Activated gamma-delta T cell treated with Interleukin-2 at 50 U/mL for 16 hours (primary cell): ENCODE measurements around the gene ZSCAN2.
"Not testable (repeated sequence)": the region's sequence is repeated elsewhere in the genome, so short reads cannot be mapped to it uniquely, and the experiment has no call there.

Experiments
- DNase-seq: peaks from one replicate; pipeline ENCODE4 v3.0.0-alpha.2; 2020

ZSCAN2 gene

DNA sequence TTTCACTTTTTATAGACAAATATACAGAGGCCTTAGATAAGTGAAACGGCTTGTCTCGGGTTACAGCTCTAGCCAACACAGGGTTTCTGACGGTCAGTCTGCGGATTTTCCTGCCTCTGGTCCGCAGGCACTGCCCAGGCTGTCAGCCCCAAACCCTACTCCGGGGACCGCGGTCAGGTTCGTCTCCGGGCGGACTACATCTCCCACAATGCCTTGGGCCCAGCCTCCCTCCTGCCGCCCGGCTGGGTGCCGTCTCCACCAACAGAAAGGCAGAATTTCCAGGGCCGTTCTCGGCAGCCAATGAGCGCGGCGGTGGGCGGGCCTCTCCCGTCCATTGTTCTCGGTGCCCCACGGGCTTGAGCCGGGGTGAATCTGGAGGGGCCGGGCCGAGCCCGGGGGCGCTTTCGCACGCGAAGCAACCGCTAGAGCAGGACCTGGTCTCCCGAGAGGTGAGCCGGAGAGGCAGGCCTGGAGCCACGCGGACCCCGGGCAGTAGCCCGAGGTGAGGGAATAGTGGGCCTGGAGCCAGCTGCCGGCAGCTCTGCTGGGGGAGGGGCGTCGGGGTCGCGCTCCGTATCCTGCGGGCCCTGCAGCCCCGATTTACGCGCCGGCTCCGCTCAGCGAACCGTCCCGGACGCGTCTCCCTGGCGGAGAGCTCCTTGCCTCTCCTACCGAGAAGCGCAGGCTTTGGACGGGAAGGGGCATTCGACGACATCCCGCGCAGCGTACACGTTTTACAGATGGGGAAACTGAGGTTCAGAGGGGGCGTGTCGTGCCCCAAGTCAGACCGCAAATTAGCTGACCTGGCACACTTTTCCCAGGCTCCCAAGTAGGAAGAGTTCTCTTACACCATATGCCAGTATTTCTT is at the start of gene ZSCAN2:
Gene ZSCAN2, plus strand, starts transcription at position 323 of the 868 bp plus-strand sequence. CDS start 2,919 bp downstream, outside the sequence.
- DNase-seq = peak; percentile 92

GRCh38 chr15:84551624-84552023 is 49.2 kb upstream of the ZSCAN2 start:
- not testable (repeated sequence) for DNase-seq

GRCh38 chr15:84552896-84553295 is 47.9 kb upstream of the ZSCAN2 start:
- no peak for DNase-seq

DNA sequence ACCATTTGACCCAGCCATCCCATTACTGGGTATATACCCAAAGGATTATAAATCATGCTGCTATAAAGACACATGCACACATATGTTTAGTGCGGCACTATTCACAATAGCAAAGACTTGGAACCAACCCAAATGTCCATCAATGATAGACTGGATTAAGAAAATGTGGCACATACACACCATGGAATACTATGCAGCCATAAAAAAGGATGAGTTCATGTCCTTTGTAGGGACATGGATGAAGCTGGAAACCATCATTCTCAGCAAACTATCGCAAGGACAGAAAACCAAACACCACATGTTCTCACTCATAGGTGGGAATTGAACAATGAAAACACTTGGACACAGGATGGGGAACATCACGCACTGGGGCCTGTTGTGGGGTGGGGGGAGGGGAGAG is 44.1 kb upstream of the ZSCAN2 start:
- DNase-seq = not testable (repeated sequence)

DNA sequence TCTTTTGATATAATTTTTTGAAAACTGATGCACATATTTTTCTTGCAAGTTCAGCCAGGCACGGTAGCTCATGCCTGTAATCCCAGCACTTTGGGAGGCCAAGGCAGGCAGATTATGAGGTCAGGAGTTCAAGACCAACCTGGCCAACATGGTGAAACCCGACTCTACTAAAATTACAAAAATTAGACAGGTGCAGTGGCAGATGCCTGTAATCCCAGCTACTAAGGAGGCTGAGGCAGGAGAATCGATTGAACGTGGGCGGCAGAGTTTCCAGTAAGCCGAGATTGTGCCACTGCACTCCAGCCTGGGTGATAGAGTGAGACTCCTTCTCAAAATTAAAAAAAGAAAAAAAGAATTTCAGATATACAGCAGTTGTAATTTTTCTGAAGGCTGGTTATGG is 32.8 kb upstream of the ZSCAN2 start:
- DNase-seq = not testable (repeated sequence)

DNA sequence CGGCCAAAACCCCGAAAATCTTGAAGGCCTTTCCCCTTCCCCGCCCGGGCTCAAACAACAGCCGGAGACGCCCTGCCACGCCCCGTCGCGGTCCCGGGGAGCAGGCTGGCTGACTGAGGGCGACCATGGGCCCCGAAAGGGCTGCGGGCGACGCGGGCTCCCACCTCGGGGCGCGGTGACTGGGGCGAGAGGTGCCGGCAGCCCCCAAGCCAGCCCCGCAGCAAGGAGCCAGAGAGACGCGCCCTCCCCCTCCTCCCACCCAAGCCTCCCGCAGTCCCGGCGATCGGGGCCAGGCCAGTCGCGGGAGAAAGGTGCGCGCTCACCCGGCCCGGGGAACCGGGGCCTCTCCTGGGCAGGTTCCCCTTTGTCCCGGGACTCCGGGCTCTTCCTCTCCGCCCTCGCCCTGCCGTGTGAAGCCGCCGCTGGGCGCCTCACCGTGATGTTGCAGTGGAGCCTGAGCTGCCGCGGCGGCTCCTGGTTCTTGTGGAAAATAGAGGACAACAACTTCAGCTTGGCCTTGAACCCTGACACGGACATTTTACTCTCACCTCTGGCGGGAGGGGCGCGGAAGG is 30.6 kb upstream of the ZSCAN2 start:
- peak; percentile 50 for DNase-seq

- DNase-seq = no peak
Observed at GRCh38 chr15:84572231-84572630, 28.6 kb upstream of the ZSCAN2 start.

- DNase-seq = no peak
Observed at GRCh38 chr15:84575493-84575892, 25.3 kb upstream of the ZSCAN2 start.

GRCh38 chr15:84577891-84578290 is 22.9 kb upstream of the ZSCAN2 start:
- not testable (repeated sequence) for DNase-seq

DNA sequence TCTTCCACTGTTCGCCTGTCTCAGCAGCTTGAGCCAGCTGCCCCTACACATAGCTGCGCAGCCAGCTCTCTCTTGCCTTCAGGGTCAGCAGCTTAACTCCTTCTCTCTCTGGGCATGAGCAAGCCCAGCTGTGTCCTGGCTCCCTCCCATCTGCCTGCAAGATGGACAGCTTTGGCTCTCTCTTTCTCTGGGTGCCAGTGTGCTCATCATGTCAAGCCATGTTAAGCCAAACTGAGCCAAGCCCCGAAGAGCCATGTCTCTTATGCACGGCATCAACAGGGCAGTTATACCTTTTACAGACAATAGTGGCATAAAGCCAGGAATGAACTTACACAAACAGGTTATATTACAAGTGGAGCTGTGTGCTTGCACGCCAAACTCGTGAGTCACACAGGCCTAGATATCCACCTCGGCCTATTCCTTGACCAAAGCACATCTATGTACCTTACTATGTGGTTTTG is 21.5 kb upstream of the ZSCAN2 start:
- DNase-seq = not testable (repeated sequence)

- not testable (repeated sequence) for DNase-seq
Observed at GRCh38 chr15:84581676-84582428, 19.0 kb upstream of the ZSCAN2 start.

- no peak for DNase-seq
Observed at GRCh38 chr15:84582583-84583157, 18.1 kb upstream of the ZSCAN2 start.

DNA sequence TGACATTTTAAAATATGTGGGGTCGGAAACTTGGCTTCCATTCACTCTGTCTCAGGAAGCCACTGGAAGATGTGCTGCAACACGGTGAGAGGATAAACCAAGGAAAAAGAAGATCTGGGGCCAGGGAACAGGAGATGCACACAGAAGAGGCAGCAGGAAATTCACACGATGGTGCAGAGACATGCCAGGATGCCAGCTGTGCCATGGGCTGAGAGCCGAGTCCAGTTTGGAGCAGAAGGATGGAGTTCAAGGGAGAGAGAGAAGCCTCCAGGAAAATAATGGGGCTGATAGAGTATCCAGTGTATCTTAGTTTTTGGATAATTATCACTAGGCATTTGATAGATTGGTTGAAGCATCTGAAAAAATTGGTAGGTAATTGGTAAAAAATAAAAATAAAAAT is 16.9 kb upstream of the ZSCAN2 start:
- DNase-seq = not testable (repeated sequence)

GRCh38 chr15:84586696-84587095 is 14.1 kb upstream of the ZSCAN2 start:
- DNase-seq = no peak

GRCh38 chr15:84588053-84588874 is 12.5 kb upstream of the ZSCAN2 start:
- DNase-seq = peak; percentile 84

DNA sequence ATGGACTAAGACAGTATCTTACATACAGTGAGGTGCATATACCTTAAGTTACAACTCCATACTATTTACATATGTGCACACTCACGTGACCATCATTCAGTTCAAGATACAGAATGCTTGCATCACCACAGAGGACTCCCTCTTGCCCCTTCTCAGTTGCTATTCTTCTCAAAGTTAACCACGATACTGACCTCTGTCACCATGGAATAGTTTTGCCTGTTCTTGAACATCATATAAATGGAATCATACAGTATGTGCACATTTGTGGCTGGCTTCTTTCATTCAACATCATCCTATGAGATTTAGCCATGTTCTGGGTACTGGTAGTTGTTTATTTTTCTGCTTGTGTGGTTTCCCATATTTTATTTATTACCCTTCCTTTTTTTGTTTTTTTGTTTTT is 10.4 kb upstream of the ZSCAN2 start:
- DNase-seq = no peak

DNA sequence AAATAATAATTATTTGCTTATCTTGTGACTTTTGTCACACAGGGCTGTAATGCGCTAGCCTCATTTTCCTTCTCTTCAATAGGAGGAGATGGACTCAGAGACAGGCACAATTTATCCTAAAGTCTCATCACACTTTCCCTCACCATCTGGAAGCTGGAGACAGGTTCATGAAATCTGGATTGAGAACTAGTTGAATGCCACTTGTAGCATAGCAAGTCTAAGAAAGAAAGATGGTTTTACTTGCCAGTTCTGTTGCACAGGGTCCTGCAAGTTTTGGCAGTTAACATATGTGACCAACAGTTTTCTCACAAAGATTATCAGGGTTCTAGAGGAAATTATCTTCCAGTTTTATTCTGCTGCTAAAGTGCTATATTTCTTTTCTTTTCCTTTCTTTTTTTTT is 9.0 kb upstream of the ZSCAN2 start:
- no peak for DNase-seq

GRCh38 chr15:84594617-84595290 is 6.1 kb upstream of the ZSCAN2 start:
- DNase-seq = no peak

DNA sequence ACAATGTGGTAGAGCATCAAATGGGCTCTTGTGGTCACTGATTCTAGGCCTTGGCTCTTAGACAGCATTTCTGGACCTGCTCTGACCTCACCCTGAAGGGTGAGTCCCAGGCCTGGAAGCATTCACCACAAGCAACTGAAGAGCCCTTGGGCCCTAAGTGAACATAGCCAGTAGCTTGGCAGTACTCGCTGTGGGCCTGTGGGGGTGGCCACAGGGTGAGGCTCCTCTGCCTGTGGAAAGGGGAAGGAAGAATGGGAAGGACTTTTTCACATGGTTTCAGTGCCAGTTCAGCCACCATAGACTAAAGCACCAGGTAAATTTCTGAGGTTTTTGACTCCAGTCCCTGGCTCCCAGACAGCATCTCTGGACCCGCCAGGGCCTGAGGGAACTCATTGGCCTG is 5.1 kb upstream of the ZSCAN2 start:
- no peak for DNase-seq

DNA sequence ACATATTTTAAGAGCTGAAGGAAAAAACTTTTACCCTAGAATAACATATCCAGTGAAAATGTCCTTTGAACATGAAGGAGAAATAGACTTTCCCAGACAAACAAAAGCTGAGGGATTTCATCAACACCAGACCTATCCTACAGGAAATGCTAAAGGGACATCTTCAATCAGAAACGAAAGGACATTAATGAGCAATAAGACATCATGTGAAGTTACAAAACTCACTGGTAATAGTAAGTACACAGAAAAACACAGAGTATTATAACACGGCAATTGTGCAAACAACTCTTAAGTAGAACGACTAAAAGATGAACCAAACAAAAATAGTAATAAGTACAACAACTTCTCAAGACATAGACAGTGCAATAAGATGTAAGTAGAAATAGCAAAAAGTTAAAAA is 3.5 kb upstream of the ZSCAN2 start:
- DNase-seq = no peak

DNA sequence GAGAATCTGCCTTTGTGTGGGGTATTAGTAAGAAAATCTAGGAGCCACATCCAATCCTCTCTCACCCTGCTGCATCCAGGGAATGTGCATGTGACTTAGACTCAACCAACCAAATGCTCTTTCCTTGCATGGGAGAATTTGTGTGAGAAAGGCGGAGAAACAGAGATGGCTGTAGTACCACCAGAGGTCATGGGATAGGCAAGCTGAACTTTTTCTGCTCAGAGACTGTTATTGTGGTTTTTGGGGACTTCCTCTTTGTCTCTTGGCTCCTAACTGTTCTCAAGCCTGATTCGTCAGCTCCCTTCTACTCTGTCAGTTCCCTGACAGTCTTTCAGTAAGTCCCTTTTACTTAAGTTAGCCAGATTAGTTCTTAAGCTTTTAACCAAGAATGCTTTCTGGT is 2.6 kb upstream of the ZSCAN2 start:
- DNase-seq = peak; percentile 19

DNA sequence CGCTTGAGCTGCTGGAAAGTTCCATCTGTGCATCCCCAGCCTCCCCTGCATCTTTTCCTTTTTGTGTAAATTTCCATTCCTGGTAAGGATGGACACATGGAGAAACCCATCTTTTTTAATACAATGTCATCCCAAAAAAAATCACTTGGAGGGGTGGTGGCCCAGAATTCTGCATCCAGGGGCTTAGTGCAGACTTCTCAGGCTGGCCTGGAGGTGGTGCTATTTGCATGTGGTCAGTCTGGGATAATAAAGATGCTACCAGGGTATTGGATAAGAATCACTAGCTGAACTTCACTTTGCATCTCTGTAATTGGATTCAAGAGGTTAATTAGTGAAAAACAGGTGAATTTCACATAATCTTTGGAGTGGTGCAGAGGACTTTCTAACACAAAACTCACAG is 1.8 kb upstream of the ZSCAN2 start:
- no peak for DNase-seq
